Gastroesophageal sphincter (tissue), 3 donors: ENCODE results near the gene NTRK3.

Experiments used
- CTCF ChIP-seq, 4 experiments: fragments of 200-600 bp in 2 of 4; fragments of 450-650 bp in 2 of 4; sonication (generic) in 1 of 4; IDR thresholded peaks; one replicate each; pipeline ENCODE4 v1.5.1; 2017 to 2019; ENCODE audit warnings: antibody characterized with exemption in 4 of 4, mild to moderate bottlenecking in 2 of 4, moderate library complexity in 2 of 4
- POLR2A ChIP-seq, 2 donors: fragments of 450-650 bp; IDR thresholded peaks; one replicate each; pipeline ENCODE4 v1.6.1; 2017; ENCODE audit warnings: antibody characterized with exemption in 2 of 2, mild to moderate bottlenecking in 2 of 2, moderate library complexity in 1 of 2

GRCh38 chr15:87858651-87859050, 397.9 kb downstream of the NTRK3 start:
- TF ChIP-seq CTCF (IDR thresholded peaks at IDR 0.05) (no peak), POLR2A (IDR thresholded peaks at IDR 0.05) (no peak)
